ENCODE results near the gene AFF3. TPM values are rescaled to one million over a fixed set of nuclear protein-coding genes. Genes with fewer than 3 reads are reported as not detected.

The AFF3 gene
- total RNA-seq, 2 donors from 2014 or later: 9.9 to 20.1 TPM

- H3K4me3 ChIP-seq: no peak overlapping the region
- ATAC-seq (ENCODE audit: insufficient number of reproducible peaks, low FRiP score, low read depth): no peak
Measured at GRCh38 chr2:99600981-99601651, 541.3 kb downstream of the AFF3 start.

GRCh38 chr2:99598441-99598840 is 543.9 kb downstream of the AFF3 start:
- ATAC-seq (ENCODE audit: insufficient number of reproducible peaks, low FRiP score, low read depth): no peak
- TF ChIP-seq CTCF (IDR thresholded peaks at IDR 0.05): no peak
- no peaks in the 10 kb centered on the region for H3K9me3 ChIP-seq

More at GRCh38 chr2:99600981-99601651, 541.3 kb downstream of the AFF3 start:
- Histone ChIP-seq H3K27me3 (replicated peaks; ENCODE audit: insufficient read depth) (no peaks in the 10 kb centered on the region), H3K4me1 (ENCODE audit: control insufficient read depth in 1 of 2, low read depth in 2 of 2) (peaks cover 0 to 10% of the 10 kb centered on the region in 2 donors), H3K9me3 (no peaks in the 10 kb centered on the region), H3K36me3 (no peaks in the 10 kb centered on the region), H3K27ac (no peak overlapping the region)
- no peak for TF ChIP-seq CTCF (IDR thresholded peaks at IDR 0.05)
- no peak for DNase-seq (ENCODE audit: low spot score)

DNA sequence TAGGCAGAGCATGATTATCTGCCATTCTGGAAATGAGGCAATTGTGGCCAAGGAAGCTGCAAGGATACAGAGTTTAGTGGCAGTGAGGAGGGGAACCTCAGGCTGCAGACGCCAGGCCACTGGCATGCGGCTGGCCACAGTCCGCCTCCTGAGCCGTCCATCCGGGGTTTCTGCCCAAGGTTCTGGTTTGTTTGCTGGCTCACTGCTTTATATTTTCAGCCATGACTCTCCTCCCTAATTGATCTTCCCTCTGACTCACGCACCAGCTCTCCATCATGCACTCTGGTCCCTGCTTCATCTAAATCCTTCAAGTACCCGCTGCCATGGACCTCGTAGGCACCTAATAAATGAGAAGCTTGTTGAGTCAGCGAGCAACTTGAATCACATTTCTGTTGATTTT is 544.8 kb downstream of the AFF3 start:
- TF ChIP-seq CTCF (IDR thresholded peaks at IDR 0.05): no peak
- no peak overlapping the region for H3K4me3 ChIP-seq
- no peaks in the 10 kb centered on the region for H3K27me3 ChIP-seq (replicated peaks; ENCODE audit: insufficient read depth)
- no peaks in the 10 kb centered on the region for H3K36me3 ChIP-seq
- no peak overlapping the region for H3K27ac ChIP-seq
- ATAC-seq (ENCODE audit: insufficient number of reproducible peaks, low FRiP score, low read depth): no peak
- H3K9me3 ChIP-seq: no peaks in the 10 kb centered on the region
- no peak for DNase-seq (ENCODE audit: low spot score)
- H3K4me1 ChIP-seq (ENCODE audit: control insufficient read depth in 1 of 2, low read depth in 2 of 2): no peaks in the 10 kb centered on the region

More at GRCh38 chr2:99598441-99598840, 543.9 kb downstream of the AFF3 start:
- no peak overlapping the region for H3K4me3 ChIP-seq
- no peak overlapping the region for H3K27ac ChIP-seq
- H3K4me1 ChIP-seq (ENCODE audit: control insufficient read depth in 1 of 2, low read depth in 2 of 2): no peaks in the 10 kb centered on the region
- no peaks in the 10 kb centered on the region for H3K27me3 ChIP-seq (replicated peaks; ENCODE audit: insufficient read depth)
- no peak for DNase-seq (ENCODE audit: low spot score)
- H3K36me3 ChIP-seq: no peaks in the 10 kb centered on the region

DNA sequence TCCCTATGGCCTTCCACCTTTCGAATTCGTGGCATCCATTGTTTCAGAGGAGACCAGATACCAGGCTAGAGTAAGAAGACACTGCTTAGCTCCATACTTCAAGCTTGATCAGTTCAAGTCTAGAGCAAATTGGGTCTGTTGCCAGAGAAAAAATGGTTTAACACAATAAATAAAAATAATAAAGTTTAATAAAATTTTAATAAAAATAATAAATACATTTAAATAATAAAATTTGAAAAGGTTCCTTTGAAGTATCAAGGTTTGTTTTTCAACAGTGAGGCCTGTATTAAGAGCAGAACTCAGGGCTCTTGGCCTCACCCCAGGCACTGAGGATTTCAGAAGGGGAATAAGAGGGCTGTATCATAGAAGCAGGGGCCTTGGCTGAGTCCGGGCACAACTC is 547.0 kb downstream of the AFF3 start:
- Histone ChIP-seq H3K27ac (no peak overlapping the region), H3K27me3 (replicated peaks; ENCODE audit: insufficient read depth) (no peaks in the 10 kb centered on the region), H3K9me3 (no peaks in the 10 kb centered on the region), H3K36me3 (no peaks in the 10 kb centered on the region), H3K4me3 (no peak overlapping the region), H3K4me1 (ENCODE audit: control insufficient read depth in 1 of 2, low read depth in 2 of 2) (no peaks in the 10 kb centered on the region)
- no peak for DNase-seq (ENCODE audit: low spot score)
- ATAC-seq (ENCODE audit: insufficient number of reproducible peaks, low FRiP score, low read depth): no peak
- TF ChIP-seq CTCF (IDR thresholded peaks at IDR 0.05): no peak

GRCh38 chr2:99593692-99594427 is 548.5 kb downstream of the AFF3 start:
- Histone ChIP-seq H3K27me3 (replicated peaks; ENCODE audit: insufficient read depth) (no peaks in the 10 kb centered on the region), H3K36me3 (no peaks in the 10 kb centered on the region), H3K4me1 (ENCODE audit: control insufficient read depth in 1 of 2, low read depth in 2 of 2) (no peaks in the 10 kb centered on the region), H3K4me3 (no peak overlapping the region), H3K27ac (no peak overlapping the region), H3K9me3 (no peaks in the 10 kb centered on the region)
- DNase-seq (ENCODE audit: low spot score) (no peak), ATAC-seq (ENCODE audit: insufficient number of reproducible peaks, low FRiP score, low read depth) (no peak)
- no peak for TF ChIP-seq CTCF (IDR thresholded peaks at IDR 0.05)
